HL-60 (cell line): ENCODE measurements around the gene MAP2K5.

Source experiments
- DNase-seq, 2 experiments: peaks; one replicate each; pipeline ENCODE4 v3.0.0-alpha.2; 2010 to 2020; ENCODE audit warnings: low read depth in 1 of 2, low spot score in 1 of 2
- H3K27ac ChIP-seq: fragments of 250-450 bp; sonication (Bioruptor Pico); replicated peaks from 2 replicates; pipeline ENCODE4 v1.5.1; 2020; ENCODE audit warnings: mild to moderate bottlenecking, moderate library complexity
- H3K27me3 ChIP-seq: fragments of 250-450 bp; sonication (Bioruptor Pico); 2 replicates; pipeline ENCODE4 v1.5.1; 2021; ENCODE audit warnings: mild to moderate bottlenecking, moderate library complexity; ENCODE audit not compliant: insufficient read depth, poor library complexity, severe bottlenecking
- H3K4me3 ChIP-seq: replicated peaks from 2 replicates; pipeline ENCODE4 v1.5.1; 2011; ENCODE audit warnings: mild to moderate bottlenecking, control low read depth, low read length; ENCODE audit not compliant: insufficient read depth
- CTCF ChIP-seq: IDR thresholded peaks from one replicate; pipeline ENCODE4 v1.5.1; 2011; ENCODE audit warnings: low read length, control low read depth, inconsistent platforms; ENCODE audit not compliant: insufficient read depth
- GABPA ChIP-seq: IDR thresholded peaks from 2 replicates; pipeline ENCODE4 v1.6.1; 2012; ENCODE audit warnings: low read depth
- POLR2AphosphoS5 ChIP-seq: IDR thresholded peaks from 2 replicates; pipeline ENCODE4 v1.6.1; 2012; ENCODE audit warnings: low read depth
- SPI1 ChIP-seq: IDR thresholded peaks from 2 replicates; pipeline ENCODE4 v1.6.1; 2012; ENCODE audit warnings: low read depth, mild to moderate bottlenecking, borderline replicate concordance
- TF ChIP-seq, protein P1 (sequence below): IDR thresholded peaks from 2 replicates; pipeline ENCODE4 v1.6.1; 2012; ENCODE audit warnings: low read depth; ENCODE audit not compliant: insufficient replicate concordance

Gene MAP2K5

DNA sequence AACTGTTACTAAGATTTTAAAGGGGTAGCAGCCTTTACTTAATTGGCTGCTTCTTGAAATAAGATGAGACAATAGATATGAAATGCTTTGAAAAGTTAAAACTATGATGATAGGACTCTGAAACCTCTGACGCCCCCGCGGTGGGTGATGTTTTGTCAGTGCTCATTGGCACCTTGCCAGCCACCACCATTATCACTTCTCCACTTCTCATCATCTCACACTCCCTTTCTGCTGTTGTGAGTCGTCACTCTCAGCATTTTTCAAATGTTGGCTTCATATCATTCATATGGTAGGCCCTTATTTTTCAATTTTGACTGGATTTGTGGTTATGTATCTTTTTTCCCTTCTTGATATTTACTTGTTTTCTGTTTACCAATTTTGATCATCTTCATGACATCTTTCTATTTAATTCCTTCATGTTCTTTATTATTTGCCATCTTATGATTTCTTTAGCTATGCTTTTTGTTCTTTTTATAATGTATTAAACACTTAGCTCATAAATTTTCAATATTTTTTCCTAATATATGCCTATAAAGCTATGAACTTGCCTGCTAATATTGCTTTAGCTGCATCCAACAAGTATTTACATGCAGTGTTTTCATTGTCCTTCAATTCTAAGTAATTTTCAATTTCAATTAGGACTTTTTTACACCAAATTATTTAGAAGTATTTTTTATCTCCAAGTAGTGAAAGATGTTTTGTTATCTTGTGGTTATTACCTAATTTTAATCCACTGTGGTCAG, 252.5 kb downstream of the MAP2K5 start:
- H3K4me3 ChIP-seq, result no peak overlapping the region
- no peaks in the 10 kb centered on the region for H3K27me3 ChIP-seq
- DNase-seq, result no peak
- no peak overlapping the region for H3K27ac ChIP-seq
- TF ChIP-seq, protein P1, sequence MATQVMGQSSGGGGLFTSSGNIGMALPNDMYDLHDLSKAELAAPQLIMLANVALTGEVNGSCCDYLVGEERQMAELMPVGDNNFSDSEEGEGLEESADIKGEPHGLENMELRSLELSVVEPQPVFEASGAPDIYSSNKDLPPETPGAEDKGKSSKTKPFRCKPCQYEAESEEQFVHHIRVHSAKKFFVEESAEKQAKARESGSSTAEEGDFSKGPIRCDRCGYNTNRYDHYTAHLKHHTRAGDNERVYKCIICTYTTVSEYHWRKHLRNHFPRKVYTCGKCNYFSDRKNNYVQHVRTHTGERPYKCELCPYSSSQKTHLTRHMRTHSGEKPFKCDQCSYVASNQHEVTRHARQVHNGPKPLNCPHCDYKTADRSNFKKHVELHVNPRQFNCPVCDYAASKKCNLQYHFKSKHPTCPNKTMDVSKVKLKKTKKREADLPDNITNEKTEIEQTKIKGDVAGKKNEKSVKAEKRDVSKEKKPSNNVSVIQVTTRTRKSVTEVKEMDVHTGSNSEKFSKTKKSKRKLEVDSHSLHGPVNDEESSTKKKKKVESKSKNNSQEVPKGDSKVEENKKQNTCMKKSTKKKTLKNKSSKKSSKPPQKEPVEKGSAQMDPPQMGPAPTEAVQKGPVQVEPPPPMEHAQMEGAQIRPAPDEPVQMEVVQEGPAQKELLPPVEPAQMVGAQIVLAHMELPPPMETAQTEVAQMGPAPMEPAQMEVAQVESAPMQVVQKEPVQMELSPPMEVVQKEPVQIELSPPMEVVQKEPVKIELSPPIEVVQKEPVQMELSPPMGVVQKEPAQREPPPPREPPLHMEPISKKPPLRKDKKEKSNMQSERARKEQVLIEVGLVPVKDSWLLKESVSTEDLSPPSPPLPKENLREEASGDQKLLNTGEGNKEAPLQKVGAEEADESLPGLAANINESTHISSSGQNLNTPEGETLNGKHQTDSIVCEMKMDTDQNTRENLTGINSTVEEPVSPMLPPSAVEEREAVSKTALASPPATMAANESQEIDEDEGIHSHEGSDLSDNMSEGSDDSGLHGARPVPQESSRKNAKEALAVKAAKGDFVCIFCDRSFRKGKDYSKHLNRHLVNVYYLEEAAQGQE, result no peak
- TF ChIP-seq SPI1 (no peak), POLR2AphosphoS5 (no peak), CTCF (no peak), GABPA (no peak)

DNA sequence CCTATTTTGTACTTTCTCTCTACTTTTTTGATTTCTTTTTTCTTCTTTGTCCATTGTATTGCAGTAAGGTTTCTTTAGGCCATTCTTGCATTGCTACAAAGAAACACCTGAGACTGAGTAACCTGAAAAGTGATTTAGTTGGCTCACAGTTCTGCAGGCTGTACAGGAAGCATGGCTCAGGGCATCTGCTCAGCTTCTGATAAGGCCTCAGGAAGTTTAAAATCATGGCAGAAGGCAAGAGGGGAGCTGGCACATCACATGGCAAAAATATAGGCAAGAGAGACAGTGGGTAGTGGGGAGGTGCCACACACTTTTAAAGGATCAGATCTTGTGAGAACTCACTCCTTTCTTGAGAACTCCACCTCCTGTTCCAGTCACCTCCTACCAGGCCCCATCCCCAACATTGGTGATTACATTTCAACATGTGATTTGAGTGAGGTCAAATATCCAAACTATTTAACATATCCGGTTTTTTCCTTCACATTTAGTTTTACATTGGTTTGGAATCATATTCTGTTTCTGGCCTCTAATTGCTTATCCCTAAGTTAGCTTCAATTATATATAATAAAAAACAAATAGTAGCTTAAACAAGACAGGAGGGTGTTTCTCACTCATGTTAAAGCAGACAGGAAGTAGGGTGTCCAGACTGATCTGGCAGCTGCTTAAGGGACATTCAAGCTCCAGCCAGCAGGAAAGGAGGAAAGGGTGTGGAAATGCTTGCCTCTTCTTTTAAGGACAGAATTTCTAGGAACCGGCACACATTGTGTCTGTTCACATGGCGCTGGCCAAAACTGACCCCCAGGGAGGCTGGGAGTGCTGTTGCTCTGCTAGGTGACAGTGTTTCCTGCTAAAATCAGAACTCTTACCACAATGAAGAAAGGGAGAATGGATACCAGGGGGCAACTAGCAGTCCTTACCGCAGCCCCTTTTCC, 254.0 kb downstream of the MAP2K5 start:
- Histone ChIP-seq H3K27me3 (no peaks in the 10 kb centered on the region), H3K4me3 (no peak overlapping the region), H3K27ac (no peak overlapping the region)
- TF ChIP-seq CTCF, result no peak
- TF ChIP-seq SPI1, result no peak
- TF ChIP-seq, protein P1, result no peak
- no peak for TF ChIP-seq GABPA
- no peak for TF ChIP-seq POLR2AphosphoS5
- no peak for DNase-seq

- TF ChIP-seq POLR2AphosphoS5, result no peak
- no peak for TF ChIP-seq GABPA
- TF ChIP-seq, protein P1, result no peak
- TF ChIP-seq CTCF, result no peak
- TF ChIP-seq SPI1, result no peak
- Histone ChIP-seq H3K27ac (no peak overlapping the region), H3K4me3 (no peak overlapping the region), H3K27me3 (no peaks in the 10 kb centered on the region)
- no peak for DNase-seq
Measured at GRCh38 chr15:67799801-67800205, 257.3 kb downstream of the MAP2K5 start.
